Measurements from ENCODE around the gene PRPH2. TPM values are rescaled to one million over a fixed set of nuclear protein-coding genes. Genes with fewer than 3 reads are reported as not detected.

The PRPH2 gene
- total and polyA plus RNA-seq, 2 of the 13 experiments (the other 11 are each of a cell fraction or from before 2014, with no cell fraction given) = 0.03 to 0.04 TPM

DNA sequence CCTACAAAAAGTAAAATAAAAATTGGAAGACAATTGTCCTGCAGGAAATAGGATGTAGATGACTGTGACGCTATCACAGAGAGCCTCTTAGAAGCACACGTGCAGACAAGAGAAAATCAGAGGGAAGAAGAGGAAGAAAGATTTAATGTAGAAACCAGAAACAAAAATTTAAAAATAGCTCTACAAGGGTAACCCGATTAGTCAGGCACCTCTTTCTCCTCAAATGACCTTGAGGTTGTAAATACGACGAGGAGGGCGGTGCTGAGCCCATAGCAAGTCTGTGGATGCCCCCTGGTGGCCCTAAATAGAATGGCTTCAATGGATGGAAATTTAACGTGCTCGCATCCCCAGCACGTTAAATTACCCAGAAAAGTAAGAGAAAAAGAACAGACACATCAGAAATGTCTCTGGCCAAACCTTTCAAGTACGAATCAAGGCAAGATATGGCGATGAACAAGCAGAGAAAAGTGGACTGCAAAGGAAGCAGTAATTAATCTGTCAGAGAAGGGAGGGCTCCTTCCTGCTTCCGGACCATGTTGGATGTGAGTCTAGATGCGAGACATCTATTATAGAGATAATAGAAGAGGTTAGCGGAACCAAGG, 4.2 kb upstream of the PRPH2 start (continued):
- TF ChIP-seq, protein P1, sequence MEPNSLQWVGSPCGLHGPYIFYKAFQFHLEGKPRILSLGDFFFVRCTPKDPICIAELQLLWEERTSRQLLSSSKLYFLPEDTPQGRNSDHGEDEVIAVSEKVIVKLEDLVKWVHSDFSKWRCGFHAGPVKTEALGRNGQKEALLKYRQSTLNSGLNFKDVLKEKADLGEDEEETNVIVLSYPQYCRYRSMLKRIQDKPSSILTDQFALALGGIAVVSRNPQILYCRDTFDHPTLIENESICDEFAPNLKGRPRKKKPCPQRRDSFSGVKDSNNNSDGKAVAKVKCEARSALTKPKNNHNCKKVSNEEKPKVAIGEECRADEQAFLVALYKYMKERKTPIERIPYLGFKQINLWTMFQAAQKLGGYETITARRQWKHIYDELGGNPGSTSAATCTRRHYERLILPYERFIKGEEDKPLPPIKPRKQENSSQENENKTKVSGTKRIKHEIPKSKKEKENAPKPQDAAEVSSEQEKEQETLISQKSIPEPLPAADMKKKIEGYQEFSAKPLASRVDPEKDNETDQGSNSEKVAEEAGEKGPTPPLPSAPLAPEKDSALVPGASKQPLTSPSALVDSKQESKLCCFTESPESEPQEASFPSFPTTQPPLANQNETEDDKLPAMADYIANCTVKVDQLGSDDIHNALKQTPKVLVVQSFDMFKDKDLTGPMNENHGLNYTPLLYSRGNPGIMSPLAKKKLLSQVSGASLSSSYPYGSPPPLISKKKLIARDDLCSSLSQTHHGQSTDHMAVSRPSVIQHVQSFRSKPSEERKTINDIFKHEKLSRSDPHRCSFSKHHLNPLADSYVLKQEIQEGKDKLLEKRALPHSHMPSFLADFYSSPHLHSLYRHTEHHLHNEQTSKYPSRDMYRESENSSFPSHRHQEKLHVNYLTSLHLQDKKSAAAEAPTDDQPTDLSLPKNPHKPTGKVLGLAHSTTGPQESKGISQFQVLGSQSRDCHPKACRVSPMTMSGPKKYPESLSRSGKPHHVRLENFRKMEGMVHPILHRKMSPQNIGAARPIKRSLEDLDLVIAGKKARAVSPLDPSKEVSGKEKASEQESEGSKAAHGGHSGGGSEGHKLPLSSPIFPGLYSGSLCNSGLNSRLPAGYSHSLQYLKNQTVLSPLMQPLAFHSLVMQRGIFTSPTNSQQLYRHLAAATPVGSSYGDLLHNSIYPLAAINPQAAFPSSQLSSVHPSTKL (CRISPR knock-in tag; IDR thresholded peaks at IDR 0.05) = peak; percentile 73
- peak; percentile 19; the same call in 1 of the 2 replicates for TF ChIP-seq SOX5 (CRISPR knock-in tag; IDR thresholded peaks at IDR 0.05; ENCODE audit: borderline replicate concordance)
- TF ChIP-seq MEIS1 (CRISPR knock-in tag; IDR thresholded peaks at IDR 0.05; ENCODE audit: borderline replicate concordance) = peak; percentile 70; the same call in 1 of the 2 replicates
- TF ChIP-seq SAP130 (CRISPR knock-in tag; IDR thresholded peaks at IDR 0.05; ENCODE audit: low read depth) = peak; percentile 56; the same call in 1 of the 2 replicates
- TF ChIP-seq NR2C2 (CRISPR knock-in tag; IDR thresholded peaks at IDR 0.05; ENCODE audit: borderline replicate concordance) = 0 out of 2 replicates have a peak, but pooled peaks have one; percentile 19
- TF ChIP-seq KDM2A (CRISPR knock-in tag; IDR thresholded peaks at IDR 0.05; ENCODE audit: borderline replicate concordance, low read depth) = peak; percentile 69; the same call in 1 of the 2 replicates
- no peak for TF ChIP-seq ZNF136 (CRISPR knock-in tag; IDR thresholded peaks at IDR 0.05; ENCODE audit: low read depth)
- TF ChIP-seq FOSL2 (CRISPR knock-in tag; IDR thresholded peaks at IDR 0.05) = peak; percentile 52
- TF ChIP-seq SP140L (CRISPR knock-in tag; IDR thresholded peaks at IDR 0.05; ENCODE audit: borderline replicate concordance) = 0 out of 2 replicates have a peak, but pooled peaks have one; percentile 47
- TF ChIP-seq, protein P2, sequence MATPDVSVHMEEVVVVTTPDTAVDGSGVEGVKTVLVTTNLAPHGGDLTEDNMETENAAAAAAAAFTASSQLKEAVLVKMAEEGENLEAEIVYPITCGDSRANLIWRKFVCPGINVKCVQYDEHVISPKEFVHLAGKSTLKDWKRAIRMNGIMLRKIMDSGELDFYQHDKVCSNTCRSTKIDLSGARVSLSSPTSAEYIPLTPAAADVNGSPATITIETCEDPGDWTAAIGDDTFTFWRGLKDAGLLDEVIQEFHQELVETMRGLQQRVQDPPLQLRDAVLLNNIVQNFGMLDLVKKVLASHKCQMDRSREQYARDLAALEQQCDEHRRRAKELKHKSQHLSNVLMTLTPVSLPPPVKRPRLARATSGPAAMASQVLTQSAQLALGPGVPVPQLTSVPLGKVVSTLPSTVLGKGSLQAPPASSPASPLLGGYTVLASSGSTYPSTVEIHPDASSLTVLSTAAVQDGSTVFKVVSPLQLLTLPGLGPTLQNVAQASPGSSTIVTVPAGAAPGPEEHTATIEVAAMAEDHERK (CRISPR knock-in tag; IDR thresholded peaks at IDR 0.05; ENCODE audit: low read depth) = no peak
- TF ChIP-seq, protein P3, sequence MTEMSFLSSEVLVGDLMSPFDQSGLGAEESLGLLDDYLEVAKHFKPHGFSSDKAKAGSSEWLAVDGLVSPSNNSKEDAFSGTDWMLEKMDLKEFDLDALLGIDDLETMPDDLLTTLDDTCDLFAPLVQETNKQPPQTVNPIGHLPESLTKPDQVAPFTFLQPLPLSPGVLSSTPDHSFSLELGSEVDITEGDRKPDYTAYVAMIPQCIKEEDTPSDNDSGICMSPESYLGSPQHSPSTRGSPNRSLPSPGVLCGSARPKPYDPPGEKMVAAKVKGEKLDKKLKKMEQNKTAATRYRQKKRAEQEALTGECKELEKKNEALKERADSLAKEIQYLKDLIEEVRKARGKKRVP (CRISPR knock-in tag; IDR thresholded peaks at IDR 0.05) = no peak
- 0 out of 2 replicates have a peak, but pooled peaks have one; percentile 26 for TF ChIP-seq CREM (IDR thresholded peaks at IDR 0.05)
- TF ChIP-seq CREM (CRISPR knock-in tag; IDR thresholded peaks at IDR 0.05) = no peak
- TF ChIP-seq REPIN1 (CRISPR knock-in tag; IDR thresholded peaks at IDR 0.05; ENCODE audit: borderline replicate concordance, low read depth) = 0 out of 2 replicates have a peak, but pooled peaks have one; percentile 17
- peak; percentile 64 for TF ChIP-seq TEAD3 (CRISPR knock-in tag; optimal IDR thresholded peaks at IDR 0.05; ENCODE audit: borderline replicate concordance)
- peak; percentile 62; the same call in 1 of the 3 replicates for TF ChIP-seq MXI1 (IDR thresholded peaks at IDR 0.05; ENCODE audit: borderline replicate concordance, low read depth, low read length)
- TF ChIP-seq STAG1 (CRISPR knock-in tag; IDR thresholded peaks at IDR 0.05) = peak; percentile 90
- no peak for TF ChIP-seq CCDC6 (CRISPR knock-in tag; IDR thresholded peaks at IDR 0.05)
- TF ChIP-seq ZNF383 (CRISPR knock-in tag; IDR thresholded peaks at IDR 0.05; ENCODE audit: borderline replicate concordance) = peak; percentile 70; the same call in 1 of the 2 replicates
- TF ChIP-seq, protein P4, sequence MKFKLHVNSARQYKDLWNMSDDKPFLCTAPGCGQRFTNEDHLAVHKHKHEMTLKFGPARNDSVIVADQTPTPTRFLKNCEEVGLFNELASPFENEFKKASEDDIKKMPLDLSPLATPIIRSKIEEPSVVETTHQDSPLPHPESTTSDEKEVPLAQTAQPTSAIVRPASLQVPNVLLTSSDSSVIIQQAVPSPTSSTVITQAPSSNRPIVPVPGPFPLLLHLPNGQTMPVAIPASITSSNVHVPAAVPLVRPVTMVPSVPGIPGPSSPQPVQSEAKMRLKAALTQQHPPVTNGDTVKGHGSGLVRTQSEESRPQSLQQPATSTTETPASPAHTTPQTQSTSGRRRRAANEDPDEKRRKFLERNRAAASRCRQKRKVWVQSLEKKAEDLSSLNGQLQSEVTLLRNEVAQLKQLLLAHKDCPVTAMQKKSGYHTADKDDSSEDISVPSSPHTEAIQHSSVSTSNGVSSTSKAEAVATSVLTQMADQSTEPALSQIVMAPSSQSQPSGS (CRISPR knock-in tag; IDR thresholded peaks at IDR 0.05) = 0 out of 2 replicates have a peak, but pooled peaks have one; percentile 39
- TF ChIP-seq, protein P5, sequence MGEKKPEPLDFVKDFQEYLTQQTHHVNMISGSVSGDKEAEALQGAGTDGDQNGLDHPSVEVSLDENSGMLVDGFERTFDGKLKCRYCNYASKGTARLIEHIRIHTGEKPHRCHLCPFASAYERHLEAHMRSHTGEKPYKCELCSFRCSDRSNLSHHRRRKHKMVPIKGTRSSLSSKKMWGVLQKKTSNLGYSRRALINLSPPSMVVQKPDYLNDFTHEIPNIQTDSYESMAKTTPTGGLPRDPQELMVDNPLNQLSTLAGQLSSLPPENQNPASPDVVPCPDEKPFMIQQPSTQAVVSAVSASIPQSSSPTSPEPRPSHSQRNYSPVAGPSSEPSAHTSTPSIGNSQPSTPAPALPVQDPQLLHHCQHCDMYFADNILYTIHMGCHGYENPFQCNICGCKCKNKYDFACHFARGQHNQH (CRISPR knock-in tag; IDR thresholded peaks at IDR 0.05) = peak; percentile 63; the same call in 1 of the 2 replicates
